IMR-90 (cell line): ENCODE results near the gene TEX101. TPM values are rescaled to one million over a fixed set of nuclear protein-coding genes. Genes with fewer than 3 reads are reported as not detected.

Experiments
- ATAC-seq: fragments of 200-7000 bp; cut with Tn5 transposase; 2 replicates; pipeline ENCODE4 v1.9.1; 2020; ENCODE audit warnings: low read depth, mild to moderate bottlenecking, moderate library complexity
- BruUV-seq: library from RNA; stranded (reverse); fragments of 400-500 nt; replicated peaks from 2 replicates; lab custom pipeline; 2021; lab: Mats Ljungman, UMichigan
- CTCF ChIA-PET: fragments of 300-600 bp; formaldehyde crosslinking; extraction: SDS; loops from one replicate; lab custom pipeline; 2021; ENCODE audit warnings: antibody characterized with exemption; lab: Yijun Ruan, JAX
- POLR2A ChIA-PET: fragments of 300-600 bp; sonication (Branson Sonifier 250); formaldehyde crosslinking; loops from one replicate; lab custom pipeline; 2022; ENCODE audit warnings: antibody characterized with exemption; ENCODE audit not compliant: unreplicated experiment; lab: Charles Lee
- DNase-seq: peaks from one replicate; pipeline ENCODE4 v3.0.0; 2013
- H2AFZ ChIP-seq: replicated peaks from 2 replicates; pipeline ENCODE3; 2013; ENCODE audit warnings: low read length, mild to moderate bottlenecking; ENCODE audit not compliant: poor library complexity
- H2AK5ac ChIP-seq: 2 replicates; pipeline ENCODE4 v1.6.1; 2013; ENCODE audit warnings: low read depth, low read length, inconsistent platforms
- H2AK9ac ChIP-seq: replicated peaks from 2 replicates; pipeline ENCODE3; 2013; ENCODE audit warnings: mild to moderate bottlenecking, low read depth, low read length, moderate library complexity; ENCODE audit not compliant: poor library complexity
- H2BK120ac ChIP-seq: 2 replicates; pipeline ENCODE4 v1.6.1; 2013; ENCODE audit warnings: low read depth, low read length, inconsistent platforms
- H2BK15ac ChIP-seq: 3 replicates; pipeline ENCODE4 v1.6.1; 2013; ENCODE audit warnings: low read depth, low read length, inconsistent platforms
- H2BK20ac ChIP-seq: 2 replicates; pipeline ENCODE4 v1.6.1; 2013; ENCODE audit warnings: low read depth, mild to moderate bottlenecking, inconsistent platforms, low read length, moderate library complexity
- H2BK5ac ChIP-seq: 2 replicates; pipeline ENCODE4 v1.6.1; 2013; ENCODE audit warnings: mild to moderate bottlenecking, low read depth, low read length, inconsistent platforms; ENCODE audit not compliant: poor library complexity, severe bottlenecking
- H3K14ac ChIP-seq: replicated peaks from 2 replicates; pipeline ENCODE4 v1.6.1; 2013; ENCODE audit warnings: low read depth, low read length, inconsistent platforms
- H3K18ac ChIP-seq: 2 replicates; pipeline ENCODE4 v1.6.1; 2013; ENCODE audit warnings: low read depth, low read length, control low read depth
- H3K23ac ChIP-seq: 2 replicates; pipeline ENCODE4 v1.6.1; 2013; ENCODE audit warnings: low read depth, low read length, inconsistent platforms
- H3K27ac ChIP-seq: 2 replicates; pipeline ENCODE4 v1.5.1; 2013; ENCODE audit warnings: mild to moderate bottlenecking, control low read depth, low read length; ENCODE audit not compliant: insufficient read depth
- H3K27me3 ChIP-seq: 2 replicates; pipeline ENCODE4 v1.6.1; 2013; ENCODE audit warnings: low read length; ENCODE audit not compliant: control insufficient read depth, insufficient read depth
- H3K36me3 ChIP-seq: 2 replicates; pipeline ENCODE4 v1.6.1; 2013; ENCODE audit warnings: low read length, mixed read lengths; ENCODE audit not compliant: control insufficient read depth, insufficient read depth
- H3K4ac ChIP-seq: 2 replicates; pipeline ENCODE4 v1.6.1; 2013; ENCODE audit warnings: low read depth, low read length, inconsistent platforms
- H3K4me1 ChIP-seq: 2 replicates; pipeline ENCODE4 v1.6.1; 2013; ENCODE audit warnings: low read length, mixed read lengths; ENCODE audit not compliant: control insufficient read depth, insufficient read depth
- H3K4me2 ChIP-seq: 2 replicates; pipeline ENCODE4 v1.6.1; 2013; ENCODE audit warnings: low read depth, mild to moderate bottlenecking, control low read depth, low read length, moderate library complexity
- H3K4me3 ChIP-seq: 2 replicates; pipeline ENCODE4 v1.5.1; 2013; ENCODE audit warnings: low read depth, mild to moderate bottlenecking, control low read depth, low read length, moderate library complexity; ENCODE audit not compliant: insufficient read depth
- H3K56ac ChIP-seq: 2 replicates; pipeline ENCODE4 v1.6.1; 2013; ENCODE audit warnings: low read length, inconsistent platforms; ENCODE audit not compliant: insufficient read depth; ENCODE audit errors: extremely low read depth
- H3K79me1 ChIP-seq, 2 experiments: 2 replicates each; pipeline ENCODE4 v1.6.1; 2013; ENCODE audit warnings: low read length in 2 of 2, inconsistent platforms in 1 of 2, low read depth in 1 of 2
- H3K9ac ChIP-seq: 2 replicates; pipeline ENCODE4 v1.6.1; 2013; ENCODE audit warnings: low read depth, low read length, control low read depth
- H3K9me1 ChIP-seq: 2 replicates; pipeline ENCODE4 v1.6.1; 2013; ENCODE audit warnings: low read length, inconsistent platforms; ENCODE audit not compliant: insufficient read depth
- H3K9me3 ChIP-seq: 2 replicates; pipeline ENCODE4 v1.6.1; 2013; ENCODE audit warnings: low read length; ENCODE audit not compliant: control insufficient read depth, insufficient read depth
- H4K20me1 ChIP-seq: 2 replicates; pipeline ENCODE4 v1.6.1; 2013; ENCODE audit warnings: low read length, inconsistent platforms; ENCODE audit not compliant: insufficient read depth
- H4K5ac ChIP-seq: 2 replicates; pipeline ENCODE4 v1.6.1; 2013; ENCODE audit warnings: mild to moderate bottlenecking, low read depth, low read length, control low read depth
- H4K8ac ChIP-seq, 2 experiments: 2 replicates each; pipeline ENCODE4 v1.6.1; 2013; ENCODE audit warnings: low read depth in 2 of 2, low read length in 2 of 2, control low read depth in 1 of 2, inconsistent platforms in 1 of 2
- H4K91ac ChIP-seq: 2 replicates; pipeline ENCODE4 v1.6.1; 2013; ENCODE audit warnings: low read depth, low read length, inconsistent platforms; ENCODE audit not compliant: insufficient read depth
- MAFK ChIP-seq: IDR thresholded peaks from 2 replicates; pipeline ENCODE4 v1.6.1; 2012; ENCODE audit warnings: low read depth, low read length, improper control_type of control experiment
- WGBS, 2 experiments: methylation state at CpG; one replicate each; pipeline versions ENCODE4 v1.1.5 to v1.1.7; 2013; ENCODE audit warnings: missing lambda C conversion rate in 2 of 2; ENCODE audit not compliant: insufficient read length in 1 of 2; ENCODE audit errors: extremely low coverage in 2 of 2; 5-methylcytosine and 5-hydroxymethylcytosine counted together
- dilution Hi-C: fragments of 300-500 bp; cut with HindIII; formaldehyde crosslinking; loops from one replicate; pipeline ENCODE4 v1.14.3; 2018; ENCODE audit warnings: low sequenced_read_pairs; ENCODE audit not compliant: unreplicated experiment
- in situ Hi-C: fragments of 300-500 bp; cut with MboI; formaldehyde crosslinking; loops from 3 replicates; pipeline ENCODE4 v1.14.3; 2019; ENCODE audit warnings: low sequenced_read_pairs, inconsistent platforms, mixed read lengths
- intact Hi-C: fragments of 100-400 bp; cut with micrococcal nuclease; formaldehyde crosslinking; loops from 2 replicates; pipeline ENCODE4 v1.10.0; 2022
- polyA plus RNA-seq, 3 experiments: library from polyadenylated mRNA; depleted of rRNA; stranded (reverse); fragments of >200 nt; gene quantifications; 2 replicates each; pipeline ENCODE4 v1.2.3, GENCODE V29; 2012; ENCODE audit warnings: low replicate concordance in 1 of 3
- total RNA-seq: library from RNA; depleted of rRNA; stranded (reverse); fragments of >200 nt; gene quantifications from 2 replicates; pipeline ENCODE4 v1.2.3, GENCODE V29; 2012

TEX101 gene
- total and polyA plus RNA-seq, 2 of the 4 experiments (the other 2 are of a cell fraction), result not detected

DNA sequence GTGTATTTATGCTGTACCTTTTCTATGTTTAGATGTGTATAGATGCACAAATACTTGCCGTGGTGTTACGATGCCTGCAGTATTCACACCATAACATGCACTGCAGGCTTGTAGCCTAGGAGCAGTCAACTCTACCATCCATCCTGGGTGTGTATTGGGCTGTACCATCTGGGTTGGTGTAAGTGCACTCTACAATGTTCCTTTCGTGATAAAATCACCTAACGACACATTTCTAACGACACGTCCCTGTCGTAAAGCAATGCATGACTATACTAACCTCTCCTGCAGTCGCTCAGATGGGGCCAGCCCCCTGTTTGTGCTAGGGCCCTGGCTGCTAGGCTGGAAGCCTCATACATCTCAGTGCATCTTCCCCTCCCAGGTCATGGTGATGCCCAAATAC, 42.8 kb upstream of the TEX101 start:
- TF ChIP-seq MAFK, result no peak
- Histone ChIP-seq H3K4me1 (no peaks in the 10 kb centered on the region), H4K91ac (no peak overlapping the region), H2AK5ac (no peak overlapping the region), H2BK120ac (no peak overlapping the region), H3K9ac (no peak overlapping the region), H3K4me3 (no peak overlapping the region), H2BK15ac (no peak overlapping the region), H4K8ac (no peak overlapping the region), H2AFZ (no peak overlapping the region), H3K27me3 (peaks cover 19% of the 10 kb centered on the region), H3K79me1 (no peaks in the 10 kb centered on the region), H3K9me1 (no peaks in the 10 kb centered on the region), H3K27ac (no peak overlapping the region), H2BK20ac (no peak overlapping the region), H3K9me3 (no peaks in the 10 kb centered on the region), H2AK9ac (no peak overlapping the region), H3K23ac (no peak overlapping the region), H3K4me2 (no peak overlapping the region), H3K14ac (no peak overlapping the region), H3K18ac (no peak overlapping the region), H2BK5ac (no peak overlapping the region), H3K4ac (no peak overlapping the region), H4K20me1 (no peaks in the 10 kb centered on the region), H4K5ac (no peak overlapping the region), H3K36me3 (no peaks in the 10 kb centered on the region), H3K56ac (no peak overlapping the region)
- ChIA-PET CTCF (no interaction called here), POLR2A (no interaction called here)
- ATAC-seq (no peak), DNase-seq (no peak)
- dilution Hi-C loops, result no loop called here
- 84% methylated on average over 5 of the region's 8 CpGs; no CpG with 5 or more reads in 1 of the 2 experiments for WGBS, 2 experiments
- no TSS peak for BruUV-seq
- intact Hi-C loops, result no loop called here
- in situ Hi-C loops, result no loop called here
